ENCODE results near the gene SAMD7. TPM values are rescaled to one million over a fixed set of nuclear protein-coding genes. Genes with fewer than 3 reads are reported as not detected.

SAMD7 gene
- total RNA-seq, 2 experiments from 2014 or later: not detected

DNA sequence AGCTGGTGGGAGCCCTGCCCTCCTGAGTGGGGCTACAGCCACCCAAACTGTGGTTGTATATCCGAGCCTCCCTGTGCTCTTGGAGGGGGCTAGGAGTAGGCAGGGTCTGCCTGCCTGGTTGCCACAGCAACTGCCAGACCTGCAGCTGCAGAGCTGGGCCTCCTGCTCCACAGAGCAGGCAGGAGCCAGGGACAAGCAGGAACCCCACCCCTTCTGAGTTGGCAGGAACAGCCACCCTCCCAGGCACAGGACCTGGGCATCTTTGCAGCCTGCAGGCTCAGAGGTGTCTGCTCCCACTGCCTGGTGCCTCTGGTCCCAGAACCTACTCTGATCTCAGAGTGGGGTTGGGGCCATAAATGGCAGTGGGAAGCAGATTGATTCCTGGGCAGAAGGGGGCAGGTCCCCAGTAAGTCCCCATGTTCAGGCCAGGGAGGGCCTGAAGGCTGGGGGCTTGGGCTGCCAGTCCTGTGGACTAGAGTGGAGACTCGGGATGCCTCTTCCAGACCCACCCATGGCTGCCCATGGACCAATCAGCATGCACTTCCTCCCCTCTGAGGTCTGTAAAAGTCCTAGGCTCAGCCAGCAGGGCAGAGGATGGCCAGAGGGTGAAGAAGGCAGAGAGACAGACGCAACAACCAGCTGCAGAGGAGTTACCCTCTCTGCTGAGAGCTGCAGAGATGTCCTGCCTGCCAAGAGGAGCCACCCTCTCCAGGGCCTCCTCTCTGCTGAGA, 31.4 kb upstream of the SAMD7 start:
- H3K27ac Mint-ChIP-seq: no peak overlapping the region
- POLR2A ChIA-PET: no interaction called here
- DNase-seq: no peak
- no peaks in the 10 kb centered on the region for H3K36me3 Mint-ChIP-seq (ENCODE audit: low read depth)
- no peaks in the 10 kb centered on the region for H3K27me3 Mint-ChIP-seq
- intact Hi-C loops (cut with DNase I, micrococcal nuclease): no loop called here
- no peak for ATAC-seq
- no peaks in the 10 kb centered on the region for H3K4me1 Mint-ChIP-seq
- H3K4me3 Mint-ChIP-seq: no peak overlapping the region
- H3K9me3 Mint-ChIP-seq (ENCODE audit: low read depth): no peaks in the 10 kb centered on the region
- CTCF ChIA-PET: interaction anchor here (1.2 to 1.4 kb wide), 4 partner anchors 8 to 20 kb away, joined by 3 to 5 read pairs (median 4); no protein-coding TSS in a partner anchor

GRCh38 chr3:169880576-169881250, 30.7 kb upstream of the SAMD7 start:
- DNase-seq (no peak), ATAC-seq (no peak)
- ChIA-PET CTCF (interaction anchor here (1.2 to 1.4 kb wide), 4 partner anchors 9 to 19 kb away, joined by 3 to 5 read pairs (median 4); no protein-coding TSS in a partner anchor), POLR2A (interaction anchor here (0.6 kb wide), 1 partner anchor 24 kb away, joined by 3 read pairs; no protein-coding TSS in a partner anchor)
- no peak overlapping the region for H3K27ac Mint-ChIP-seq
- no peaks in the 10 kb centered on the region for H3K36me3 Mint-ChIP-seq (ENCODE audit: low read depth)
- no peak overlapping the region for H3K4me3 Mint-ChIP-seq
- intact Hi-C loops (cut with DNase I, micrococcal nuclease): no loop called here
- no peaks in the 10 kb centered on the region for H3K27me3 Mint-ChIP-seq
- no peaks in the 10 kb centered on the region for H3K4me1 Mint-ChIP-seq
- H3K9me3 Mint-ChIP-seq (ENCODE audit: low read depth): no peaks in the 10 kb centered on the region

- H3K36me3 Mint-ChIP-seq (ENCODE audit: low read depth): no peaks in the 10 kb centered on the region
- POLR2A ChIA-PET: no interaction called here
- CTCF ChIA-PET: no interaction called here
- H3K27ac Mint-ChIP-seq: no peak overlapping the region
- ATAC-seq (no peak), DNase-seq (no peak)
- intact Hi-C loops (cut with DNase I, micrococcal nuclease): no loop called here
- H3K27me3 Mint-ChIP-seq: no peaks in the 10 kb centered on the region
- H3K4me1 Mint-ChIP-seq: no peaks in the 10 kb centered on the region
- no peaks in the 10 kb centered on the region for H3K9me3 Mint-ChIP-seq (ENCODE audit: low read depth)
- H3K4me3 Mint-ChIP-seq: no peak overlapping the region
Observed at GRCh38 chr3:169886671-169887070, 24.7 kb upstream of the SAMD7 start.

GRCh38 chr3:169891886-169892285, 19.5 kb upstream of the SAMD7 start:
- no peak overlapping the region for H3K27ac Mint-ChIP-seq
- no peaks in the 10 kb centered on the region for H3K36me3 Mint-ChIP-seq (ENCODE audit: low read depth)
- ChIA-PET POLR2A (no interaction called here), CTCF (no interaction called here)
- H3K9me3 Mint-ChIP-seq (ENCODE audit: low read depth): no peaks in the 10 kb centered on the region
- intact Hi-C loops (cut with DNase I, micrococcal nuclease): no loop called here
- H3K27me3 Mint-ChIP-seq: no peaks in the 10 kb centered on the region
- H3K4me1 Mint-ChIP-seq: no peaks in the 10 kb centered on the region
- no peak for DNase-seq
- H3K4me3 Mint-ChIP-seq: no peak overlapping the region
- no peak for ATAC-seq

- H3K27me3 Mint-ChIP-seq: no peaks in the 10 kb centered on the region
- H3K27ac Mint-ChIP-seq: no peak overlapping the region
- H3K9me3 Mint-ChIP-seq (ENCODE audit: low read depth): no peaks in the 10 kb centered on the region
- no peak overlapping the region for H3K4me3 Mint-ChIP-seq
- intact Hi-C loops (cut with DNase I, micrococcal nuclease): no loop called here
- POLR2A ChIA-PET: no interaction called here
- H3K4me1 Mint-ChIP-seq: no peaks in the 10 kb centered on the region
- ATAC-seq (no peak), DNase-seq (no peak)
- no peaks in the 10 kb centered on the region for H3K36me3 Mint-ChIP-seq (ENCODE audit: low read depth)
- CTCF ChIA-PET: interaction anchor here (0.7 kb wide), 1 partner anchor 14 kb away, joined by 3 read pairs; no protein-coding TSS in a partner anchor
Observed at GRCh38 chr3:169894110-169894509, 17.3 kb upstream of the SAMD7 start.

DNA sequence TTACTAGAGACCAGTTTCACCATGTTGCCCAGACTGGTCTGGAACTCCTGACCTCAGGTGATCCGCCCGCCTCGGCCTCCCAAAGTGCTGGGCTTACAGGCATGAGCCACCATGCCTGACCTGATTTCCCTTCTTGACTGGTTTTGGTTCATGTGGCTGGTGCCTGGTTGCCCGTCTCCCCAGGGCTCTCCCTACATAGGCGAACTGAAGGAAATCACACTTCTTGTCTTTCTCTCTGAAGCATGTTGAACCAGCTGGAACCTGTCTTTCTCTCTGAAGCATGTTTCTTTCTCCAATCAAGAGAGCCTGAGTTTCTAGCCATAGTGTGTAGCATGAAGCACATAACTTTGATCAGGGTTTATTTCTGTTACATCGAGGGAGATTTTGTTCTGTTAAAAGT, 16.3 kb upstream of the SAMD7 start:
- ChIA-PET POLR2A (no interaction called here), CTCF (no interaction called here)
- no peak overlapping the region for H3K4me3 Mint-ChIP-seq
- peaks cover 2% of the 10 kb centered on the region for H3K9me3 Mint-ChIP-seq (ENCODE audit: low read depth)
- ATAC-seq (no peak), DNase-seq (no peak)
- no peak overlapping the region for H3K27ac Mint-ChIP-seq
- intact Hi-C loops (cut with DNase I, micrococcal nuclease): no loop called here
- no peaks in the 10 kb centered on the region for H3K36me3 Mint-ChIP-seq (ENCODE audit: low read depth)
- H3K27me3 Mint-ChIP-seq: no peaks in the 10 kb centered on the region
- no peaks in the 10 kb centered on the region for H3K4me1 Mint-ChIP-seq

GRCh38 chr3:169897284-169897683, 14.1 kb upstream of the SAMD7 start:
- intact Hi-C loops (cut with DNase I, micrococcal nuclease): no loop called here
- Mint-ChIP-seq H3K9me3 (ENCODE audit: low read depth) (peaks cover 14% of the 10 kb centered on the region), H3K4me3 (no peak overlapping the region), H3K4me1 (no peaks in the 10 kb centered on the region), H3K27ac (no peak overlapping the region), H3K36me3 (ENCODE audit: low read depth) (peaks cover 1% of the 10 kb centered on the region), H3K27me3 (no peaks in the 10 kb centered on the region)
- ATAC-seq (no peak), DNase-seq (no peak)
- ChIA-PET POLR2A (no interaction called here), CTCF (no interaction called here)

GRCh38 chr3:169901453-169901852, 9.9 kb upstream of the SAMD7 start:
- POLR2A ChIA-PET: no interaction called here
- CTCF ChIA-PET: no interaction called here

DNA sequence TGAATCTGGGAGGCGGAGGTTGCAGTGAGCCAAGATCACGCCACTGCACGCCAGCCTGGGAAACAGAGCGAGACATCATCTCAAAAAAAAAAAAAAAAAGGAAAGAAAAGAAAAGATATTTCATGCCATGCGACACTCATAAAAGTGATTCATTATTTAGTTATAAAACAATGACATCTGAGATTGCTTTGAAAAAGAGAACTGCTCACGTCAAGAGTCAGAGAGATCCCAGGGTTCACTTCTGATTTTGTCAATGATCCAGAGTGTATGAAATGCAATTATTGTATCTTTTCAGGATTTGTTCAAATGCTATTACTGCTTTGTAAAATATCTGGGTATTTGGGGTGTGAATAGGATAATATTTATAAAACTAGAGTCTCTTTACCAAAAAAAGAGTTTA, 6.0 kb upstream of the SAMD7 start:
- POLR2A ChIA-PET: no interaction called here
- intact Hi-C loops (cut with DNase I, micrococcal nuclease): no loop called here
- Mint-ChIP-seq H3K27ac (no peak overlapping the region), H3K4me1 (no peaks in the 10 kb centered on the region), H3K27me3 (peaks cover 2% of the 10 kb centered on the region), H3K9me3 (ENCODE audit: low read depth) (peaks cover 10% of the 10 kb centered on the region), H3K4me3 (no peak overlapping the region), H3K36me3 (ENCODE audit: low read depth) (peaks cover 4% of the 10 kb centered on the region)
- no peak for DNase-seq
- CTCF ChIA-PET: no interaction called here
- ATAC-seq: no peak

More at GRCh38 chr3:169901453-169901852, 9.9 kb upstream of the SAMD7 start:
- Mint-ChIP-seq H3K4me1 (no peaks in the 10 kb centered on the region), H3K27ac (no peak overlapping the region), H3K9me3 (ENCODE audit: low read depth) (peaks cover 14% of the 10 kb centered on the region), H3K36me3 (ENCODE audit: low read depth) (peaks cover 4% of the 10 kb centered on the region), H3K27me3 (peaks cover 2% of the 10 kb centered on the region), H3K4me3 (no peak overlapping the region)
- ATAC-seq (no peak), DNase-seq (no peak)
- intact Hi-C loops (cut with DNase I, micrococcal nuclease): no loop called here

DNA sequence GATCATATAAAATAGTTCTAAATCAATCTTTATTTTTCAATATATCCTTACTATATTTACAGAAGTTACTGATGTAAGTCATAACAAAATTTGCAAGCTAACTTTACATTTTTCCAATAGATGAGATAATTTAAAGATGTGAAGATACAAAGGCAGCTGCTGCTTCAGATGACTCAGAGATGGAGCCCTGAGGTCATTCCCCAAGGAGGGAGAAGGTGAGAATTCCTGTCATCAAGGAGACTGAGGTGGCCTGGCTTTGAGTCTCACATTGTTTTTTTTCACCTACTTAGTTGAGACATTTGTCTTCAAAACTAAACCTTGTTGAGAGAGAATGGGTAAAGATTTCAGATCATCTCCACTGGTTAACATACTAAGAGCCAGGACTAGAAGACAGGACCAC, 3.9 kb upstream of the SAMD7 start:
- ChIA-PET POLR2A (no interaction called here), CTCF (no interaction called here)
- DNase-seq (no peak), ATAC-seq (no peak)
- H3K36me3 Mint-ChIP-seq (ENCODE audit: low read depth): peaks cover 3% of the 10 kb centered on the region
- no peaks in the 10 kb centered on the region for H3K9me3 Mint-ChIP-seq (ENCODE audit: low read depth)
- no peak overlapping the region for H3K4me3 Mint-ChIP-seq
- peaks cover 2% of the 10 kb centered on the region for H3K27me3 Mint-ChIP-seq
- no peaks in the 10 kb centered on the region for H3K4me1 Mint-ChIP-seq
- no peak overlapping the region for H3K27ac Mint-ChIP-seq
- intact Hi-C loops (cut with DNase I, micrococcal nuclease): no loop called here

- POLR2A ChIA-PET: no interaction called here
- Mint-ChIP-seq H3K4me1 (no peaks in the 10 kb centered on the region), H3K27ac (no peak overlapping the region), H3K36me3 (ENCODE audit: low read depth) (peaks cover 3% of the 10 kb centered on the region), H3K4me3 (no peak overlapping the region), H3K9me3 (ENCODE audit: low read depth) (no peaks in the 10 kb centered on the region), H3K27me3 (peaks cover 2% of the 10 kb centered on the region)
- CTCF ChIA-PET: interaction anchor here (0.6 kb wide), 1 partner anchor 14 kb away, joined by 3 read pairs; no protein-coding TSS in a partner anchor
- DNase-seq: no peak
- no peak for ATAC-seq
- intact Hi-C loops (cut with DNase I, micrococcal nuclease): no loop called here
Observed at GRCh38 chr3:169907944-169908343, 3.4 kb upstream of the SAMD7 start.

- Mint-ChIP-seq H3K4me3 (no peak overlapping the region), H3K27ac (no peak overlapping the region), H3K27me3 (no peaks in the 10 kb centered on the region), H3K36me3 (ENCODE audit: low read depth) (no peaks in the 10 kb centered on the region), H3K9me3 (ENCODE audit: low read depth) (no peaks in the 10 kb centered on the region), H3K4me1 (no peaks in the 10 kb centered on the region)
- intact Hi-C loops (cut with DNase I, micrococcal nuclease): no loop called here
- ChIA-PET POLR2A (no interaction called here), CTCF (interaction anchor here (1.2 kb wide), 1 partner anchor 11 kb away, joined by 5 read pairs; no protein-coding TSS in a partner anchor)
- DNase-seq: no peak
- no peak for ATAC-seq
Observed at GRCh38 chr3:169913323-169913722, 2.0 kb downstream of the SAMD7 start.

Data from activated CD4-positive, alpha-beta T cell treated with anti-CD3 and anti-CD28 coated beads for 36 hours (primary cell).